HFF-Myc (cell line): ENCODE data around the gene NR1I2.

Experiments
- DNase-seq: peaks from one replicate; pipeline ENCODE4 v3.0.0-alpha.2; 2011; ENCODE audit warnings: low read depth; ENCODE audit errors: extremely low read depth
- H3K4me3 ChIP-seq: replicated peaks from 2 replicates; pipeline ENCODE4 v1.5.1; 2011; ENCODE audit warnings: low read depth, mild to moderate bottlenecking, control low read depth, low read length
- CTCF ChIP-seq: IDR thresholded peaks from 2 replicates; pipeline ENCODE4 v1.5.1; 2012; ENCODE audit warnings: mild to moderate bottlenecking, low read depth, low read length, control low read depth; ENCODE audit errors: missing control alignments

NR1I2 gene

DNA sequence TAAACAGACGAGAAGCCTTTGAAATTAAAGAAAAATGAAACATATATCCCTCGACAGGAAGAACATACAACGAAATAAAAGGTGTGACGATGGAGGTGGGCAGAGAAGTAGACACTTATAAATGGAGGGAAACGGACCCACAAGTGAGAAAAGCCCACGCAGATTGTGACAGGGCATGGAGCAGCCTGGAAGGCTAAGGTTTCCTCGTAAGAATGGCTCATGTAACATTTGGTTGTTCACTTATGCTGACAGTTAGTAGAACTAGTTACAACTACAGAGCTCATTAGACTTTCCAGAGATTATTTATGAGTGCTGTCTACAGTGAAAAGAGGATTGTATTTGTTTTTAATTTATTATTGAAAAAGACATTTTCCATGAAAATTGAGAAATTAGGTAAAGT, 82.6 kb downstream of the NR1I2 start:
- no peak overlapping the region for H3K4me3 ChIP-seq
- TF ChIP-seq CTCF, result no peak
- no peak for DNase-seq
